Prostate gland (tissue), 2 donors: ENCODE results near the gene DCP1B.

Experiments used
- CTCF ChIP-seq, 4 experiments: fragments of 200-600 bp in 2 of 4; fragments of 450-650 bp in 2 of 4; sonication (generic) in 2 of 4; IDR thresholded peaks; 1 replicate in 3 of 4; 2 replicates in 1 of 4; pipeline ENCODE4 v1.5.1; 2016 to 2019; ENCODE audit warnings: antibody characterized with exemption in 4 of 4, mild to moderate bottlenecking in 2 of 4, moderate library complexity in 2 of 4
- POLR2A ChIP-seq: fragments of 450-650 bp; IDR thresholded peaks from one replicate; pipeline ENCODE4 v1.6.1; 2016; ENCODE audit warnings: antibody characterized with exemption, mild to moderate bottlenecking
- POLR2AphosphoS5 ChIP-seq: sonication (generic); formaldehyde crosslinking; IDR thresholded peaks from one replicate; pipeline ENCODE4 v1.6.1; 2017; ENCODE audit warnings: antibody characterized with exemption

GRCh38 chr12:1956716-1957115, 47.5 kb downstream of the DCP1B start:
- no peak for TF ChIP-seq CTCF (IDR thresholded peaks at IDR 0.05)
- no peak for TF ChIP-seq POLR2A
- no peak for TF ChIP-seq POLR2AphosphoS5
